Measurements from ENCODE around the gene NDST4.

The NDST4 gene

GRCh38 chr4:115119804-115120352 is 6.5 kb upstream of the NDST4 start:
- DNase-seq (ENCODE audit: low read depth in 1 of 2, low spot score in 1 of 2), result no peak
- no peak overlapping the region for H3K4me3 ChIP-seq (replicated peaks; ENCODE audit: insufficient read depth, low read length)
- H3K27ac ChIP-seq (replicated peaks), result no peak overlapping the region
- no peaks in the 10 kb centered on the region for H3K27me3 ChIP-seq (ENCODE audit: insufficient read depth, poor library complexity, severe bottlenecking)
- TF ChIP-seq GABPA (IDR thresholded peaks at IDR 0.05; ENCODE audit: low read depth) (no peak), POLR2AphosphoS5 (IDR thresholded peaks at IDR 0.05; ENCODE audit: low read depth) (no peak), SPI1 (IDR thresholded peaks at IDR 0.05; ENCODE audit: borderline replicate concordance, low read depth) (no peak), REST (IDR thresholded peaks at IDR 0.05; ENCODE audit: insufficient replicate concordance, low read depth) (no peak)
- TF ChIP-seq, protein P1, sequence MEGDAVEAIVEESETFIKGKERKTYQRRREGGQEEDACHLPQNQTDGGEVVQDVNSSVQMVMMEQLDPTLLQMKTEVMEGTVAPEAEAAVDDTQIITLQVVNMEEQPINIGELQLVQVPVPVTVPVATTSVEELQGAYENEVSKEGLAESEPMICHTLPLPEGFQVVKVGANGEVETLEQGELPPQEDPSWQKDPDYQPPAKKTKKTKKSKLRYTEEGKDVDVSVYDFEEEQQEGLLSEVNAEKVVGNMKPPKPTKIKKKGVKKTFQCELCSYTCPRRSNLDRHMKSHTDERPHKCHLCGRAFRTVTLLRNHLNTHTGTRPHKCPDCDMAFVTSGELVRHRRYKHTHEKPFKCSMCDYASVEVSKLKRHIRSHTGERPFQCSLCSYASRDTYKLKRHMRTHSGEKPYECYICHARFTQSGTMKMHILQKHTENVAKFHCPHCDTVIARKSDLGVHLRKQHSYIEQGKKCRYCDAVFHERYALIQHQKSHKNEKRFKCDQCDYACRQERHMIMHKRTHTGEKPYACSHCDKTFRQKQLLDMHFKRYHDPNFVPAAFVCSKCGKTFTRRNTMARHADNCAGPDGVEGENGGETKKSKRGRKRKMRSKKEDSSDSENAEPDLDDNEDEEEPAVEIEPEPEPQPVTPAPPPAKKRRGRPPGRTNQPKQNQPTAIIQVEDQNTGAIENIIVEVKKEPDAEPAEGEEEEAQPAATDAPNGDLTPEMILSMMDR (IDR thresholded peaks at IDR 0.05; ENCODE audit: insufficient read depth, low read length), result no peak

GRCh38 chr4:115117651-115118050 is 4.2 kb upstream of the NDST4 start:
- no peak for DNase-seq (ENCODE audit: low read depth in 1 of 2, low spot score in 1 of 2)

More at GRCh38 chr4:115117651-115118050, 4.2 kb upstream of the NDST4 start:
- Histone ChIP-seq H3K27ac (replicated peaks) (no peak overlapping the region), H3K27me3 (ENCODE audit: insufficient read depth, poor library complexity, severe bottlenecking) (no peaks in the 10 kb centered on the region), H3K4me3 (replicated peaks; ENCODE audit: insufficient read depth, low read length) (no peak overlapping the region)
- TF ChIP-seq, protein P1 (IDR thresholded peaks at IDR 0.05; ENCODE audit: insufficient read depth, low read length), result no peak
- TF ChIP-seq REST (IDR thresholded peaks at IDR 0.05; ENCODE audit: insufficient replicate concordance, low read depth) (no peak), GABPA (IDR thresholded peaks at IDR 0.05; ENCODE audit: low read depth) (no peak), POLR2AphosphoS5 (IDR thresholded peaks at IDR 0.05; ENCODE audit: low read depth) (no peak)
